Fibroblast of lung (primary cell): ENCODE results near the gene S100A5. TPM values are rescaled to one million over a fixed set of nuclear protein-coding genes. Genes with fewer than 3 reads are reported as not detected.

Experiments
- DNase-seq, 2 donors: peaks; one replicate each; pipeline versions ENCODE4 v3.0.0 to v3.0.0-alpha.2; 2010; ENCODE audit warnings: low read depth in 2 of 2
- H2AFZ ChIP-seq: 2 replicates; pipeline ENCODE4 v1.5.1; 2012; ENCODE audit warnings: low read length, control low read depth, inconsistent platforms
- H3K27ac ChIP-seq: 2 replicates; pipeline ENCODE4 v1.5.1; 2011; ENCODE audit warnings: low read length, control low read depth; ENCODE audit not compliant: insufficient read depth
- H3K27me3 ChIP-seq: 2 replicates; pipeline ENCODE4 v1.5.1; 2011; ENCODE audit warnings: mild to moderate bottlenecking, low read length; ENCODE audit not compliant: control insufficient read depth, insufficient read depth
- H3K36me3 ChIP-seq: 2 replicates; pipeline ENCODE4 v1.5.1; 2011; ENCODE audit warnings: low read length; ENCODE audit not compliant: control insufficient read depth, insufficient read depth
- H3K4me1 ChIP-seq: 2 replicates; pipeline ENCODE4 v1.5.1; 2011; ENCODE audit warnings: low read length; ENCODE audit not compliant: control insufficient read depth, insufficient read depth; ENCODE audit errors: extremely low read depth
- H3K4me2 ChIP-seq: 2 replicates; pipeline ENCODE4 v1.5.1; 2011; ENCODE audit warnings: low read length, control low read depth; ENCODE audit not compliant: insufficient read depth; ENCODE audit errors: extremely low read depth
- H3K4me3 ChIP-seq, 4 experiments: fragments of 200-600 bp in 1 of 4; sonication (generic) in 1 of 4; replicated peaks in 1 of 4; 2 replicates each; pipeline ENCODE4 v1.5.1; 2011 to 2016; ENCODE audit warnings: low read length in 4 of 4, low read depth in 3 of 4, mild to moderate bottlenecking in 3 of 4, control low read depth in 2 of 4, inconsistent platforms in 1 of 4, mixed read lengths in 1 of 4; ENCODE audit not compliant: insufficient read depth in 1 of 4; ENCODE audit errors: control extremely low read depth in 1 of 4
- H3K79me2 ChIP-seq: 2 replicates; pipeline ENCODE4 v1.5.1; 2012; ENCODE audit warnings: mild to moderate bottlenecking, low read length, inconsistent platforms; ENCODE audit not compliant: control insufficient read depth, insufficient read depth
- H3K9ac ChIP-seq: 2 replicates; pipeline ENCODE4 v1.5.1; 2011; ENCODE audit warnings: mild to moderate bottlenecking, low read length, control low read depth; ENCODE audit not compliant: insufficient read depth
- H3K9me3 ChIP-seq: 2 replicates; pipeline ENCODE4 v1.5.1; 2012; ENCODE audit warnings: low read depth, low read length; ENCODE audit not compliant: control insufficient read depth, insufficient read depth
- H4K20me1 ChIP-seq: 2 replicates; pipeline ENCODE4 v1.5.1; 2011; ENCODE audit warnings: low read length; ENCODE audit not compliant: control insufficient read depth, insufficient read depth; ENCODE audit errors: extremely low read depth
- EZH2 ChIP-seq: IDR thresholded peaks from 2 replicates; pipeline ENCODE4 v1.5.1; 2012; ENCODE audit warnings: low read length, control low read depth, mild to moderate bottlenecking; ENCODE audit errors: missing control alignments
- polyA plus RNA-seq, 2 donors: library from polyadenylated mRNA; depleted of rRNA in 1 of 2; stranded (reverse) in 1 of 2; unstranded in 1 of 2; fragments of >200 nt; gene quantifications; 2 replicates each; pipeline ENCODE4 v1.2.1, GENCODE V29; 2011 to 2012; ENCODE audit warnings: missing spikeins in 1 of 2
- total RNA-seq: library from RNA; depleted of rRNA; stranded (reverse); fragments of >200 nt; gene quantifications from 2 replicates; pipeline ENCODE4 v1.2.1, GENCODE V29; 2014
- TF ChIP-seq, protein P1 (sequence below), 2 donors: IDR thresholded peaks in 1 of 2; conservative IDR thresholded peaks in 1 of 2; 1 replicate in 1 of 2; 2 replicates in 1 of 2; pipeline ENCODE4 v1.5.1; 2011 to 2012; ENCODE audit warnings: low read length in 2 of 2, control low read depth in 1 of 2, inconsistent platforms in 1 of 2, low read depth in 1 of 2, mild to moderate bottlenecking in 1 of 2

S100A5 gene
- total and polyA plus RNA-seq, 2 donors (not counting 1 experiment from before 2014, with no cell fraction given) = 0.20 TPM; not detected in 1

- no peaks in the 10 kb centered on the region for H3K27me3 ChIP-seq
- no peak overlapping the region for H3K4me2 ChIP-seq
- TF ChIP-seq, protein P1, sequence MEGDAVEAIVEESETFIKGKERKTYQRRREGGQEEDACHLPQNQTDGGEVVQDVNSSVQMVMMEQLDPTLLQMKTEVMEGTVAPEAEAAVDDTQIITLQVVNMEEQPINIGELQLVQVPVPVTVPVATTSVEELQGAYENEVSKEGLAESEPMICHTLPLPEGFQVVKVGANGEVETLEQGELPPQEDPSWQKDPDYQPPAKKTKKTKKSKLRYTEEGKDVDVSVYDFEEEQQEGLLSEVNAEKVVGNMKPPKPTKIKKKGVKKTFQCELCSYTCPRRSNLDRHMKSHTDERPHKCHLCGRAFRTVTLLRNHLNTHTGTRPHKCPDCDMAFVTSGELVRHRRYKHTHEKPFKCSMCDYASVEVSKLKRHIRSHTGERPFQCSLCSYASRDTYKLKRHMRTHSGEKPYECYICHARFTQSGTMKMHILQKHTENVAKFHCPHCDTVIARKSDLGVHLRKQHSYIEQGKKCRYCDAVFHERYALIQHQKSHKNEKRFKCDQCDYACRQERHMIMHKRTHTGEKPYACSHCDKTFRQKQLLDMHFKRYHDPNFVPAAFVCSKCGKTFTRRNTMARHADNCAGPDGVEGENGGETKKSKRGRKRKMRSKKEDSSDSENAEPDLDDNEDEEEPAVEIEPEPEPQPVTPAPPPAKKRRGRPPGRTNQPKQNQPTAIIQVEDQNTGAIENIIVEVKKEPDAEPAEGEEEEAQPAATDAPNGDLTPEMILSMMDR (conservative IDR thresholded peaks at IDR 0.05 in 1 of 2, IDR thresholded peaks at IDR 0.05 in 1 of 2; ENCODE audit: low read depth in 1 of 2, low read length in 2 of 2) = no peak
- TF ChIP-seq EZH2 = no peak
These were observed 21.5 kb downstream of the S100A5 start for GRCh38 chr1:153519242-153519641.

GRCh38 chr1:153515504-153516394, 25.0 kb downstream of the S100A5 start:
- H3K27ac ChIP-seq = no peak overlapping the region
- no peak overlapping the region for H3K4me3 ChIP-seq

More at GRCh38 chr1:153519242-153519641, 21.5 kb downstream of the S100A5 start:
- Histone ChIP-seq H3K36me3 (no peaks in the 10 kb centered on the region), H3K27ac (no peak overlapping the region), H3K79me2 (no peaks in the 10 kb centered on the region), H3K9me3 (no peaks in the 10 kb centered on the region), H3K4me3 (no peak overlapping the region), H2AFZ (no peak overlapping the region), H3K9ac (no peak overlapping the region), H4K20me1 (no peaks in the 10 kb centered on the region), H3K4me1 (no peaks in the 10 kb centered on the region)
- no peak for DNase-seq

DNA sequence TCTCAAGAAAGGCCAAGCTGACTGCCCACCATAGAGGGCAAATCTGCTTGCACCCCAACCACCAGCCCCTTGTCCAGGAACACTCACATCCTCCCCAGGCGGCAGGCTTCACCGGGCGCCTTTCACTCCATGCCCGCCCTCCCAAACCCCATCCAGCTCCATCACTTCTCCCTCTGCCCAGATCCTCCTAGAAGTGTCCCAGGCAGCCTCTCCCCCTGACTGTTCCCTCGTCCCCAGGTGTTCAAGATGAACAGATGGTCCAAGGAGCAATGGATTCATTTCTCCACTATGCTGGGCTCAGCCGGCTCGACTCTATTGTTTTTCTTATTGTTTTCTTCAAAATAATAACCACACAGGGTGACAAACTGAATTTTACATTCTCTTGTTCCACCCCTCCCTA, 27.1 kb downstream of the S100A5 start:
- no peak overlapping the region for H3K4me2 ChIP-seq

More at GRCh38 chr1:153515504-153516394, 25.0 kb downstream of the S100A5 start:
- no peaks in the 10 kb centered on the region for H3K9me3 ChIP-seq
- no peaks in the 10 kb centered on the region for H4K20me1 ChIP-seq
- no peak overlapping the region for H3K4me2 ChIP-seq
- no peaks in the 10 kb centered on the region for H3K27me3 ChIP-seq
- DNase-seq = no peak
- no peaks in the 10 kb centered on the region for H3K79me2 ChIP-seq
- H2AFZ ChIP-seq = no peak overlapping the region
- TF ChIP-seq, protein P1 (conservative IDR thresholded peaks at IDR 0.05 in 1 of 2, IDR thresholded peaks at IDR 0.05 in 1 of 2; ENCODE audit: low read depth in 1 of 2, low read length in 2 of 2) = no peak
- TF ChIP-seq EZH2 = no peak
- no peak overlapping the region for H3K9ac ChIP-seq
- H3K36me3 ChIP-seq = no peaks in the 10 kb centered on the region
- no peaks in the 10 kb centered on the region for H3K4me1 ChIP-seq

More for the DNA sequence above, 27.1 kb downstream of the S100A5 start:
- Histone ChIP-seq H3K4me3 (no peak overlapping the region), H2AFZ (no peak overlapping the region), H3K4me1 (no peaks in the 10 kb centered on the region), H3K9ac (no peak overlapping the region), H4K20me1 (no peaks in the 10 kb centered on the region), H3K27me3 (no peaks in the 10 kb centered on the region), H3K79me2 (no peaks in the 10 kb centered on the region), H3K36me3 (no peaks in the 10 kb centered on the region), H3K9me3 (no peaks in the 10 kb centered on the region), H3K27ac (no peak overlapping the region)
- TF ChIP-seq, protein P1 (conservative IDR thresholded peaks at IDR 0.05 in 1 of 2, IDR thresholded peaks at IDR 0.05 in 1 of 2; ENCODE audit: low read depth in 1 of 2, low read length in 2 of 2) = no peak
- no peak for TF ChIP-seq EZH2
- DNase-seq = no peak
